K562 treated with DMSO at 1 percent for 12 hours (cell line): ENCODE measurements around the gene NPRL2. TPM values are rescaled to one million over a fixed set of nuclear protein-coding genes. Genes with fewer than 3 reads are reported as not detected.

Experiments used
- total RNA-seq: library from RNA; unstranded; fragments of 300-600 nt; gene quantifications from 2 replicates; pipeline ENCODE4 v1.2.3, GENCODE V29; 2022; ENCODE audit not compliant: insufficient read depth

The NPRL2 gene
- total RNA-seq = 22.0 and 25.3 TPM in 2 replicates

DNA sequence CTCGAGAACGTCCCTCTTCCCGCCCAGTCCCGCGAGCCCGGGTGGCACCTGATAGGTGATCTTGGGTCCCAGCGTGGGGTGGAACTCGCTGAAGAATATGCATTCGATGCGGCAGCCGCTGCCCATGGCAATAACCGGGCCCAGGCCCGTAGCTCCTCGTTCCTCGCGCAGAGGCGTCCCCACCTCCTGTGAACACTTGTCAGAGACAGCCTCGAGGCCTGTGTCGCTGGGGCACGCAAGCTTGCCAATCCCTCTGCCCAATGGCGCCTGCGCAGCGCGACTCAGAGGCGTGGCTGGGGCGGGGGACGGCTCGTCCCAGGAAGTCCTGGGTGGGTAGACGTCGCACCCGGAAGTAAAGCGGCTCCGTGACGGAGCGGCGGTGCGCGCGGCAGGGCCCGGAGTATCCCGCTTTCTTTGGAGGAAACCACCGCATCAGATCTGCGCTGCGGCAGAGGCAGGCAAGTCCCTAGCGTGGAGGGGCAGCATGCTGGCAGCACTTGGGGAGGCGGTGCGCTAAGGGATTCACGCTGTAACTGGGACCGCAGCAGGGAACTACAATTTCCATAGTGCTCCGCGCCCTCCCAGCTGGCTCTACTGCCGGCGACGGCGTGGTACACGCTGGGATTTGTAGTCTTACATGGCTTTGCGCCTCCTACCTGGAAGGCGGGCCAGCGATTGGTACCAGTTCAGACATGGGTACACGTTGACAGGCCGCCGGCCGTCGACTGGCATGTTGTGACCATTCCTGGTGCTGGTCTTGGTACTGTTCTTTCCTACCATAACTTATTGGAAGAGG lies at the start of gene NPRL2, which contains the start of gene CYB561D2:
TSS of gene NPRL2 (minus strand) at position 249 of the 796 bp plus-strand sequence. CDS start at position 126, 123 bp downstream.
TSS of gene CYB561D2 (plus strand) at position 336 of the 796 bp plus-strand sequence. CDS start 572 bp downstream, outside the sequence.

DNA sequence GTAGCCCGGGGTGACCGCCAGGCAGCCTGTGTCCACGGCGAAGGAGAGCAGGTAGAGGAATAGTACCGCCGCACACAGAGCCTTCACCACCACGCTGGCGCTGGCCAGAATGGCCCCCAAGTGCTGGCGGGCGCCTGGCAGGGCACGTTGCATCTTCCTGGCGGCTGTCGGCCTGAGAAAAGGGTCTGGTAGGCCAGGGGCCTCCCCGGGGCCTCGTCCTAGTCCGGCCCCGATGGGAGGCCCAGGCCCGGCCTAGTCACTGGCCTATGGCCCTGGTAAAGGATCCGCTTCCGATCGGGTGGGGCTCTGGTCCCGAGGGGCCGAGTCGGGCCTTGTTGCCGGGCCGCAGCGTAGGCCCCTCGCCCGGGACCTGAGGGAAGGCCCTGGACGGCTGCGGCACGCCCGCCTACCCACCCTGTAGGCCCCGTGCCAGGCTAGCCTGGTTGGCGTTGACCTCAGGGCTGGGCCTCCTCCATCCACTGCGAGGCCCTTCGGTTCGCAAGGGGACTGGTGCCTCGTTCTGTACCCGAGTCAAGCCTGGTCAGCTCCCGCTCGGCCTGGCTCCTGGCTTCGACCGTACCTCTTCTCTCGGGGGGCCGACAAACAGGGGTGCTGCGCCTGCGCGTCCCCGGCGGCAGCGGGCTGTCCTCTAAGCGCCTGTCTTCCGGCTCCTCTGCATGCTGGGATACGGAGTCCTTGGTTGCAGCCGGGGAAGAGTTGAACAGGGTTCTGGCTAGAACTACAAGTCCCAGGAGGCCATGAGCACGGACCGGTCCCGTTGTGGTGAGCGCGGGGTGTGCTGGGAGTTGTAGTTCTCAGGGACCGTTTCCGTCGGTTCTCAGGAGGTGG lies 8.6 kb upstream of the NPRL2 start, which contains the start of gene TMEM115:
TSS of gene TMEM115 (minus strand) at position 611 of the 849 bp plus-strand sequence. CDS start at position 153, 458 bp downstream.

DNA sequence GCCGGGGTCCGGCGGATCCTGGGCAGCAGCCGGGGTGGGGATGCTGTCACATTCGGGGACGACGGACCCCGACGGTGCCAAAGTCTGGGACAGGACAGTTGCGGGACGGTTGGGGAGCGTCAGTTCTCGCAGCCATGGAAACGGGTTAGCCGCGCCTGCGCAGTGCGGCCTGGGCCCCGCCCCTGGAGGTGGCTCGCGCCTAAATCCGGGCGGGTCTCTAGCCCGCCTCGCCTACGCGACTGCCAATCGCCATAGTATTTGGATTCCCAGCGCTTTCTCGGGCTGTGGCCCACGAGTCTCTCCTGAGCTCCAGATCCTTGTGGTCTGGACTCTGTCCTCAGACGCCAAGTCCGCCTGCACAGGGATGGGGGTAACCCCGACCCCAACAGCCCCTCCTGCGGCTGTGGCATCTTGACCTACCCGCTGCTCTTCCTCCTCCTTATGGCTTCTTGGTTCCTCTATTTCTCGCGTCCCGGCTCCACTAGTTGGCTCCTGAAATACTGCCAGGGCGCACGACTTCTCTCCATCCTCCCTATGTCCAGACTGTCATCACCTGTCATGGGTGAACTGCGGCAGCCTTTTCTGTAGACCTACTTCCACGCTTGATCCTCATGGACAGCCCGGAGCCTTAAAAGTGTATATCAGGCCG lies 4.9 kb downstream of the NPRL2 start, which contains the start of gene ZMYND10:
TSS of gene ZMYND10 (minus strand) at position 147 of the 649 bp plus-strand sequence. CDS start 153 bp downstream, outside the sequence.

DNA sequence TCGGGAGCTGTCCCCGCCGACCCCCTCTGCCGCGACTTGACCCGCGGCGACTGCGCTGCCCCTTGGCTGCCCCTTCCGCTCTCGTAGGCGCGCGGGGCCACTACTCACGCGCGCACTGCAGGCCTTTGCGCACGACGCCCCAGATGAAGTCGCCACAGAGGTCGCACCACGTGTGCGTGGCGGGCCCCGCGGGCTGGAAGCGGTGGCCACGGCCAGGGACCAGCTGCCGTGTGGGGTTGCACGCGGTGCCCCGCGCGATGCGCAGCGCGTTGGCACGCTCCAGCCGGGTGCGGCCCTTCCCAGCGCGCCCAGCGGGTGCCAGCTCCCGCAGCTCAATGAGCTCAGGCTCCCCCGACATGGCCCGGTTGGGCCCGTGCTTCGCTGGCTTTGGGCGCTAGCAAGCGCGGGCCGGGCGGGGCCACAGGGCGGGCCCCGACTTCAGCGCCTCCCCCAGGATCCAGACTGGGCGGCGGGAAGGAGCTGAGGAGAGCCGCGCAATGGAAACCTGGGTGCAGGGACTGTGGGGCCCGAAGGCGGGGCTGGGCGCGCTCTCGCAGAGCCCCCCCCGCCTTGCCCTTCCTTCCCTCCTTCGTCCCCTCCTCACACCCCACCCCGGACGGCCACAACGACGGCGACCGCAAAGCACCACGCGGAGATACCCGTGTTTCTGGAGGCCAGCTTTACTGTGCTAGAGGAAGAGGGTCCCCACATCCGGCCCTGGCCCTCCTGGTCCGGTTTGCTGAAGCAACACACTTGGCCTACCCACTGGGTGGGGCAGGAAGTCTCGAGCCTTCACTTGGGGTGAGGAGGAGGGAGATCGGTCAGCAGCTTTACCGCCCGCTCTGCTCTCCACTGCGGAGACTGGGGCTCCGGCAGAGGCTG lies 9.9 kb downstream of the NPRL2 start, which contains the start of gene RASSF1:
TSS of gene RASSF1 (minus strand) at position 389 of the 882 bp plus-strand sequence. CDS start at position 358, 31 bp downstream.

DNA sequence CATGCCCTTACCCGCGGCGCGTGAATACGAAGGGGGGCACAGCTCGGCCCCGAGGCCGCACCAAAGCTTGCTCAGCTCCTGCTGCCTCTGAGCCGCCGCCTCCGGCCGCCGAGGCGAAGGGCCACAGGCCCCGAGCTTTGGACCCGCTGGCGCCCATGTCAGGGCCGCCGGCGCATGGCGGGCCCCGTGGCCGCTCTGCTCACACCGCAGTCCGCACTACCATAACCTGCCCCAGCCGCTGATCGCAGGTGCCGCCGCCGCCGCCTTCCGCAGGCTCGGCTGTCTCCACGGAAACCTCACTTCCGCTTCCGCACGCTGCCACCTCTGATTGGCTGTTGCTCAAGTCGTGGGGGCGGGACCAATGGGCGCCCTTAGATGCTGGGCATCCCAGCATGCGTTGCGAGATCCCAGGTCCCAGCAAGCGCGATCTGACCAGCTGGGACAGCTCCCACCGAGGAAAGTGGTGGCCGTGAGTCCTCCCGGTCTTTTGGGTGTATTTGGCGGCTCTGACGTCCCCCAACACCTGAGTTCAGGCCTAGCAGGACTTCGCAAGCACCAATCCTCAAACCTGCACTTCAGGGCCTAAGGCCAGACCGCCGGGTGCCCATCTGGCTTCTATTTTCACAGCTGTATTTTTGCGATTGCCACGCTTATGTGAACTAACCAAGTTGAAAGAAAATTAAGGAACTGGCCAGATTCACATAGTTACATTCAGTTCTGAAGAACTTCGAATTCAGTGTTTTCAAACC lies 22.5 kb downstream of the NPRL2 start, which contains the start of gene TUSC2:
TSS of gene TUSC2 (minus strand) at position 281 of the 749 bp plus-strand sequence. CDS start at position 157, 124 bp downstream.

DNA sequence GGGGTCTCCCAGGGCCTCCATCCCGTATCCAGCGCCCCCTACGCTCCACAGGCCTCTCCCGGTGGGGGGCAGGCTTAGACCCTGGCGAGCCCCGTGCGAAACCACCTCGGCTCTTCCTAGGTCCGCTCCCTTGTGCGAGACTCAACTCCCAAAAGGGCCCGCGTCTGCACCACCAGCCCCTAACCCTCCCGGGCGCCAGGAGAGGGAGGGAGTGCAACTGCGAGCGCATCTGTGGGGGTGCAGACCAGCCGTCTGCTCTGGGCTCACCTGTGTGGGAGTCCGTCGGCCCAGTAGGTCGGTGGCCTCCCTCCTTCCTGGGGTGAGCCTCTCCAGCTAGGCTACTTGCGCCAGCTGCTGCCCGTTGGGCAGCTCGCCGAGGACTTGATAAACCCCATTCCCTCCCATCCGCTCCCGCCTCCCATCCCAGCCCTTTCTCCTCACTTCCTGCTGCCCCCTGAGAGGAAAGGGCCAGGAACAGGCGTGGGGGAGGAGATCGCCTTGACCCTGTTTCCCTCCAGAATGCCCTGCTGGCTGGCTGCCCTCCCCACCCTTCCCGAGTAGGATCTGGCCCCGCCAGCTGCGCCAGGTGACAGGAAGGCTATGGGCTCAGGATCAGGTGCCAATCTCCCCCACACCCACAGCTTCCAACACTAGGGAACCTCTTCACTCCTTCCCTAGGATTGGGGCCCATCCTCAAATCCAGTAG lies 28.0 kb downstream of the NPRL2 start, which contains the start of gene HYAL2:
TSS of gene HYAL2 (minus strand) at position 360 of the 706 bp plus-strand sequence. CDS start 2,256 bp downstream, outside the sequence.

DNA sequence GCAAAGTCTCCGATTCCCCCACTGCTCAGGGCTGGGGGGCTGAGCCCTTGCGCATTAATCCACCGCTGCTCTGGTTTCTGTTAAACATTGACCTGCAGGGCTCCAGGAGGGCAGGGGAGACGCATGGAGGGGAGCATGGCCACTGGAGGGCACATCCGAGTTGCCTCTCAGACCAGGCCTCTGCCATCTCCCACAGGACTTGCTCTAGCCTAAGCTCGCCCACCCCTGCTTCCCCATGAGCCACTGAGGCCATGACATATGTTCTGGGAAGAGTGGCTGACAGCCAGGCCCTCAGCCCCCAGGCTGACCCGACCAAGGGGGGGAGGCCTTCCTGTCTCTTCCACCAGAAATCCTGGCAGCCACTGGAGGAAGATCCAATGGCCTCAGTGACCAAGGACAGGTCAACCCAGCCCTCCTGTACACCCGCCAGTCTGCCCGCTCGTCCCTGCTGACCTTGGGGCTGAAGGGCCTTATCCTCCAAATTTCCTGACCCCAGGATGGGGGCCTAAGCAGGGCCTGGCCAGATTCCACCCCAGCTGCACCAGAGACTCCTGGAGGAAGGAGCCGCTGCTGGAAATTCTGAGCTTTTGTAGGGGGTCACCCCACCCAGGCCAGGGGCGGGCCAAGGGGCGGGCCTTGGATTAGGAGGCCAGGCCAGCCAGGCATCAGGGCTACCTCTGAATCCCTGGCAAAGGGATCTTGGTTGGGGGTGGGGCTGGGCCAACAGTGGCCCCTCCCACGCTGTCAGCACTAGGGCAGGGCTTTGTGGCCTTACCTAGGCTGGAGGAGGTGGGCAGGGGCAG lies 47.4 kb downstream of the NPRL2 start, which contains the start of gene HYAL1:
TSS of gene HYAL1 (minus strand) at position 562 of the 803 bp plus-strand sequence. CDS start 618 bp downstream, outside the sequence.

DNA sequence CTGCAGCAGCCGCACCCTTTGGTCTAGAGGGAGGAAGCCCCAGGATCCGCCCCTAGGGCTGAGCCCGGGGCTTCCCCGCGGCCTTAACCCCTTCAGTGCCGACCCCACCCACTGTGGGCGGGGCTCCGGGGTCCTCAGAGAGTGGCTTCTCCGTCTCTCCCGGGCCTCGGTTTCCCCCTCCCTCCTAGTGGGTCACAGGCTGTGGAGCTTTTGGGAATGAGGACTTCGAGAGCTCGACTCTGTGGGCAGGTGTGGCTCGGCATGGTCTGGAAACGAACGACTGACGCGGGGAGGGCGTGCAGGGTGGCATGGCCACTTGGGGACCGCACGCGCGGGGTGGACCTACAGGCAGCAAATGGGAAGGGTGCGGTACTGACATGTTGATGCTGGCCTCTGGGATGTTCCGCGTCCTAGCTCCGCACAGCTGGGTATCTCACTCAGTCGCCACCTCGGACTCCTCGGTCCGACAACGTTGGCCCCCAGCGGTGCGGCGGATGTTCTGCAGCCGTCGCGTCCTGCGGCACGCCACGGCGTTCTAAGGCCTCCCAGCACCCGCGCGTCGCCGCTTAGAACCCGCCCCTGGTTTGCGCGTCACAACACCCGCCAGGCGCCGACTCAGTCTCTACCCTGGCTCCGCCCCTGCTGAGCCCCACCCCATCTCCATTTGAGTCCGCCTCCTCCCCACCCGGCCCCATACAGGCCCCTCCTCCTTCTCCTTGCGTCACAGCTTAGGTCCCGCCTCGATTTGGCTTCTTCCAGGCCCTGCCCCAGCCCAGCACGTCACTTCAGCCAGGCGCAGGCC lies 51.5 kb downstream of the NPRL2 start, which contains the start of the genes HYAL3 and NAA80:
TSS of gene HYAL3 (minus strand) at position 570 of the 802 bp plus-strand sequence. CDS start 3,803 bp downstream, outside the sequence.
TSS of gene NAA80 (minus strand) at position 570 of the 802 bp plus-strand sequence. CDS start 1,942 bp downstream, outside the sequence.

Other genes starting within 250 kb of the NPRL2 start
- 1.2 and 3.0 TPM in 2 replicates for gene SEMA3F, start 195.5 kb downstream of the NPRL2 start, total RNA-seq
- gene GNAT1, start 159.2 kb downstream of the NPRL2 start, total RNA-seq = not detected in 2 replicates
- gene SLC38A3, start 145.5 kb downstream of the NPRL2 start, total RNA-seq = not detected in 2 replicates
- 81.0 and 102 TPM in 2 replicates for gene GNAI2, start 114.6 kb downstream of the NPRL2 start, total RNA-seq
- gene SEMA3B, start 81.6 kb downstream of the NPRL2 start, total RNA-seq = 4.2 and 4.3 TPM in 2 replicates
- gene LSMEM2, start 71.7 kb downstream of the NPRL2 start, total RNA-seq = not detected in 2 replicates
- gene IFRD2, start 58.3 kb downstream of the NPRL2 start, total RNA-seq = 24.4 and 25.2 TPM in 2 replicates
- gene HYAL3, start 51.4 kb downstream of the NPRL2 start, total RNA-seq = 5.7 and 8.2 TPM in 2 replicates
- gene NAA80, start 51.4 kb downstream of the NPRL2 start, total RNA-seq = 11.4 and 12.5 TPM in 2 replicates
- 1.4 and 3.0 TPM in 2 replicates for gene HYAL1, start 47.2 kb downstream of the NPRL2 start, total RNA-seq
- 13.7 and 15.2 TPM in 2 replicates for gene HYAL2, start 28.0 kb downstream of the NPRL2 start, total RNA-seq
- 37.5 and 40.3 TPM in 2 replicates for gene TUSC2, start 22.6 kb downstream of the NPRL2 start, total RNA-seq
- gene RASSF1, start 9.9 kb downstream of the NPRL2 start, total RNA-seq = 44.3 and 50.8 TPM in 2 replicates
- gene ZMYND10, start 5.0 kb downstream of the NPRL2 start, total RNA-seq = 0.44 and 1.7 TPM in 2 replicates
- 11.0 and 11.3 TPM in 2 replicates for gene CYB561D2, start 87 bp upstream of the NPRL2 start, total RNA-seq
- 30.7 and 35.7 TPM in 2 replicates for gene TMEM115, start 8.7 kb upstream of the NPRL2 start, total RNA-seq
- gene CACNA2D2, start 152.9 kb upstream of the NPRL2 start, total RNA-seq = 0.38 TPM in 1 of 2 replicates, not detected in the other
- 2.4 and 3.0 TPM in 2 replicates for gene C3orf18, start 217.0 kb upstream of the NPRL2 start, total RNA-seq
- 12.7 and 13.1 TPM in 2 replicates for gene HEMK1, start 218.7 kb upstream of the NPRL2 start, total RNA-seq